22Rv1 (cell line): ENCODE results near the gene PTPRM.

Experiments
- H3K27ac ChIP-seq: fragments of 450-650 bp; 2 replicates; pipeline ENCODE4 v1.5.1; 2017
- ZFX ChIP-seq: fragments of 450-650 bp; IDR thresholded peaks from 2 replicates; pipeline ENCODE4 v1.6.1; 2017; ENCODE audit warnings: antibody characterized with exemption, borderline replicate concordance
- TF ChIP-seq, protein P1 (sequence below): fragments of 450-650 bp; IDR thresholded peaks from 2 replicates; pipeline ENCODE4 v1.5.1; 2017; ENCODE audit warnings: mild to moderate bottlenecking

PTPRM gene

DNA sequence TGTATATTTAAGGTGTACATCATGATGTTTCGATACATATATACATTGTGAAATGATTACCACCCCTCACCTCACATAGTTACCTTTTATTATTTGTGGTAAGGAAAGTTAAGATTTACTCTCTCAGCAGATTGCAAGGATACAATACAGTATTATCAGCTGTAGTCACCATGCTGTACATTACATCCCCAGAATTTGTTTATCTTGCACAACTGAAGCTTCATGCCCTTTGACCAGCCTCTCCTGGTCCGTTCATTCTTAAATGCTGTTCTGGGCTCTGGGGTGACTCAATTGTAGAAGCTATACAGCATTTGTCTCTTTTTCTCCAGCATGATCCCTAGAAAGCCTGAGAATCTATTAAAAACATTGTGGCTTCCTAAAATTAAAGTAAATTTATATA is 90.8 kb downstream of the PTPRM start:
- no peak for TF ChIP-seq ZFX
- TF ChIP-seq, protein P1, sequence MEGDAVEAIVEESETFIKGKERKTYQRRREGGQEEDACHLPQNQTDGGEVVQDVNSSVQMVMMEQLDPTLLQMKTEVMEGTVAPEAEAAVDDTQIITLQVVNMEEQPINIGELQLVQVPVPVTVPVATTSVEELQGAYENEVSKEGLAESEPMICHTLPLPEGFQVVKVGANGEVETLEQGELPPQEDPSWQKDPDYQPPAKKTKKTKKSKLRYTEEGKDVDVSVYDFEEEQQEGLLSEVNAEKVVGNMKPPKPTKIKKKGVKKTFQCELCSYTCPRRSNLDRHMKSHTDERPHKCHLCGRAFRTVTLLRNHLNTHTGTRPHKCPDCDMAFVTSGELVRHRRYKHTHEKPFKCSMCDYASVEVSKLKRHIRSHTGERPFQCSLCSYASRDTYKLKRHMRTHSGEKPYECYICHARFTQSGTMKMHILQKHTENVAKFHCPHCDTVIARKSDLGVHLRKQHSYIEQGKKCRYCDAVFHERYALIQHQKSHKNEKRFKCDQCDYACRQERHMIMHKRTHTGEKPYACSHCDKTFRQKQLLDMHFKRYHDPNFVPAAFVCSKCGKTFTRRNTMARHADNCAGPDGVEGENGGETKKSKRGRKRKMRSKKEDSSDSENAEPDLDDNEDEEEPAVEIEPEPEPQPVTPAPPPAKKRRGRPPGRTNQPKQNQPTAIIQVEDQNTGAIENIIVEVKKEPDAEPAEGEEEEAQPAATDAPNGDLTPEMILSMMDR: no peak
- H3K27ac ChIP-seq: no peak overlapping the region

DNA sequence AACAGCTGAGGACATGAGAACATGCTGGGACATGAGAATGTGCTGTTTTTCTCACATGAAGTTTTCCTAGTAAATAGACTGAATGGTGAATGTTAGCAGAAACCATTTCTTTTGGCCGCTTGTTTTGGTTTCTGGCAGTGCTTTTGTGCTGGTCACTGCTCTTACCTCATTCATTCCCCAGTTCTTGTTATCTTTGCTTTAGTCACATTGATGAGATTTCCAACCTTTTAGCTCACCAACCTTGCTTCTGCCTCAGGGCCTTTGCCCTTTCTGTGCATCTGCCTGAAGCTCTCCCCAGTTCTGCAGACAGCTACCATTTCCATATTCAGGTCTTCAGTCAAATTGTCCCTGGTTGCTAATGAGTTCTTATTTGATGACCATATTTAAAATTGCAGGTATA is 91.6 kb downstream of the PTPRM start:
- no peak for TF ChIP-seq ZFX
- TF ChIP-seq, protein P1: no peak
- H3K27ac ChIP-seq: no peak overlapping the region

DNA sequence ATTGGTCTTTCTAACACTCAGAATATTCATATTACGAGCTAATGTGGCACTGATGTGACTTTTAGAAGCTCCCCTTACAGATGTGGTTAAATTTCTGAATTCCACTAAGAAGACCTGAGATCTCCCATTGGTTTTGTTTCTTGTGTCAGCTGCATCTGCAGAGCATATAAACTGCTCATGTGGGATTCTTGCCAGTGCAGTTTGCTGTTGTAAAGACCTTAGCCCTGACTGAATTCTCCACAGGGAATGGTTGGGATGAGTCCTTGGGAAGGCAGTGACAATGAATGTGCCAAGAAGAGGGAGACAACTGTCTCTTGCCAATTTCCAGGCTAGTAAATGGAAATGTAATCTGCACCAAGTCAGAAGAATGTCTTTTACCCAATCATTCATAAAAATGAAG is 94.1 kb downstream of the PTPRM start:
- TF ChIP-seq ZFX: no peak
- TF ChIP-seq, protein P1: no peak
- no peak overlapping the region for H3K27ac ChIP-seq

DNA sequence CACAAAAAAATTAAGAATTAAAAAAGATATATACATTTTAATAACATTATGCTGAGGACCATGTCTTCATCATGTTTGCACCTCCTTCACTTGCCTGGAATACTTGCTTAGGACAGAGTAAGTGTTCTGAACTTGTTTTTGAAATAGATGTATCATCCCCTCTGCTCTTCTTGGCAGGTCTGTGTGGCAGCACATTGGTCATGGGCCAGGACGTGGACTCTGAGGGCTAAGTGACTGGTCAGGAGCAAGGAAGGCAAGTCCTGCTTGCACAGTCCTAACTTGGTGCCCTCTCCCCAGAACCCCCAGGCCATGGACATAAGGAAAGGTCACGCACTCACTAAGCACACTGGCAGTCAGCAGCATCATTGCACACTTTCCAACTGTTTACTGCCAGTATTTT is 95.8 kb downstream of the PTPRM start:
- TF ChIP-seq, protein P1: no peak
- TF ChIP-seq ZFX: no peak
- no peak overlapping the region for H3K27ac ChIP-seq

DNA sequence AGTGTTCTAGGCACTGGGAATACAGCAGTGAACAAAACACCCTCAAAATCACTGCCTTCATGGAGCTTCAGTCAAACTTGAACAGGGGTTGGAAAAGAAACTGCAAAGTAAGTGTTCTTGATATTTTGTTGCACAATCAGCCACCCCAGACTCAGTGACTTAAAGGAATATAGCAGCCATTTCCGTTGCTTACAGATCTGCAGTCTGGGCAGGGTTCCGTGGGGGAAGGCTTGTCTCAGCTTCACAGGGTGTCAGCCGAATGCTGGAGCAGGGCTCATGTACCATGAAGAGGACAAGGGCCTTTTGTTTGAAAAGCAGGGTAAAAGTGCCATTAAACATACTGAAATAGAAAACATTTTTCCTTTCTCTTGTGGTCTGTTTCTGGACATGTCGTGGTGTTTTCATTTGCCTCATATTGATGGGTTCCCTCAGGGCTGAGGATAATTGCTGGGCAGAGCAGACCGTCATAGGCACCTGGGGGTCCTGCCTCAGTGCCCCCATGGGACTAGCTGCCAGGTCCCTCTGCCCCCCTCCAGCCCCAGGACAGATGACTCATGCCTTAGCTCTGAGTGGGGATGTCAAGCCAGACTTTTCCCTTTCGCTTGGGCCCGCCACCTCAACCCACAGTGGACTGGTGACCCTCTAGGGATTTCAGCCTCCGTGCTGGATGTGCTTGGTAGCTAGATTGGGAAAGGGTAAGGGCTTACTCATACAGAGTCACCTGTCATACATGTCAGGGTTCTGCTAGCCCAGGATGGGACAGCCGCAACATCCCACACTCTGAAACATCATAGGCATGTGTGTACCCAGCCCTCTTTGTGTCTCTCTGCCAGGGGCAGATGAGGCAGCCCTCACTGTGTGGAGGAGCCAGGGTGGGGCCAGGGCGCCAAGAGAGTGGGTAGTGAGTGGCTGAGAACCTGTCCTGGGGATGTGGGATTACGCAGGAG is 96.5 kb downstream of the PTPRM start:
- no peak for TF ChIP-seq ZFX
- TF ChIP-seq, protein P1: no peak
- H3K27ac ChIP-seq: no peak overlapping the region

DNA sequence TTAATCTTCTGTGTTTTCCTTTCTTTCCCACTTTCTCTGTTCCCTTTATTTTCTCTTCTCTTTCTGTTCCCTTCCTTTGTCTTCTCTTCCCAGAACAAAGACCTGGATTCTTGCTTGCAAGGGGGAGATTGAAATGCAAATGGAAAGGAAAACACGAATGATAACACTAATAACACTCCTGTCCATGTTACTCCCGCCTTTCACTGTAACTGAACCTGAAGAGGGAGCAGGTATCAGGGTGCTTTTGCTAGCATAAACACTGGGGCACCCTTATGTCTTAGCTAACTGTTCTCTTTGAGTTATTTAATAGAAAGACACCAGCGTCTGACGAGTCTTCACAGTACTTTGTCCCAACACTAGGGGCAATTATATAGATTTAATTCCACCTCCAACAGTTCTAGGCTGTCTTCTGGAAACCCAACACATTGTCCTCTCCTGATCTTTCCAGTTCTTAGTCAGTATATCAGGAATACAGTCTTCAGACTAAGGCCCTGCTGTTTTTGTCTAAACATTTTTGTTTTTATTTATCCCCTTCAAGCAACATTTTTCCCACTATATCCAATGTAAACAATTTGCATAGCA is 99.2 kb downstream of the PTPRM start:
- TF ChIP-seq ZFX: no peak
- TF ChIP-seq, protein P1: no peak
- no peak overlapping the region for H3K27ac ChIP-seq

DNA sequence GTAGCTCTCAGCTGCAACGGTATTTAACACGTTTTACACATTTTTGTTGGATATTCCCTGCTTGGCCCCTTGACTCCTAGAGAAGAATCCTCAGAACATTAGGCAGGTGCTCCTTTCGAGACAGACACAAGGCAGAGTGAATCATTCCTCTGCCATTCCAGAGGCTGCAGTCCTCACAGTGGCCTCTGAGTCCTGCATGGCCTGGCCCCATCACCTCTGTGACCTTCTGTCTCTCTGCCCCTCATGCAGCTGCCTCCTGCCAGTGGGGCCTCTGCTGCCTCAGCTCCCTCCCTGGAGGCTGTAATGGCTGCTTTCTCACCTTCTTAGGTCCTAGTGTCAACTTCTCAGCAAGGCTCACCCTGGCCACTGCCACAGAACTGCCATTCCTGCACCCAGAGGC is 101.3 kb downstream of the PTPRM start:
- H3K27ac ChIP-seq: no peak overlapping the region
- TF ChIP-seq ZFX: no peak
- TF ChIP-seq, protein P1: no peak
